NCI-H526 treated with DMSO at 0.1 percent for 48 hours (cell line): ENCODE data around the gene PRH1.

Experiments used
- DNase-seq: peaks from one replicate; lab custom pipeline; 2025; lab: John Stamatoyannopoulos, UW

The PRH1 gene

DNA sequence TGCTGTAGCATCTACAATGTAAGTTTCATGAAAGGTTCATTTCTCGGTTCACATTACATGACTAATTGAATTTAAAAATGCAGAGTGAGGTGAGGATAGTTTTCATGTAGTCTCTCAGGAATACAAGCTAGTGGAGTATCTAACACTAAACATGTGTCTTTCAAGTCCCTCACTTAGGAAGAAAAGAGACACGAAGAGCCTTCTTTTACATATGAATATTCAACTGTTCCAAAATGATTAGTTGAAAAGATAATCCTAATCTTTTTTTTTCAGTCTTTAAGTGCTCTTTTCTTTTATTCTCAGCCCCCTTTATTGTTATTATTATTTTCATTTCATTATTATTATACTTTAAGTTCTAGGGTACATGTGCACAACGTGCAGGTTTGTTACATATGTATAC is 45.6 kb downstream of the PRH1 start:
- DNase-seq: no peak
